Activated T-helper 1 cell treated with Interleukin-2 at 50 U/mL for 16 hours (primary cell): Measurements from ENCODE around the gene BACE2.

Experiments
- DNase-seq: peaks from one replicate; pipeline ENCODE4 v3.0.0-alpha.2; 2020; ENCODE audit warnings: low read depth

BACE2 gene

DNA sequence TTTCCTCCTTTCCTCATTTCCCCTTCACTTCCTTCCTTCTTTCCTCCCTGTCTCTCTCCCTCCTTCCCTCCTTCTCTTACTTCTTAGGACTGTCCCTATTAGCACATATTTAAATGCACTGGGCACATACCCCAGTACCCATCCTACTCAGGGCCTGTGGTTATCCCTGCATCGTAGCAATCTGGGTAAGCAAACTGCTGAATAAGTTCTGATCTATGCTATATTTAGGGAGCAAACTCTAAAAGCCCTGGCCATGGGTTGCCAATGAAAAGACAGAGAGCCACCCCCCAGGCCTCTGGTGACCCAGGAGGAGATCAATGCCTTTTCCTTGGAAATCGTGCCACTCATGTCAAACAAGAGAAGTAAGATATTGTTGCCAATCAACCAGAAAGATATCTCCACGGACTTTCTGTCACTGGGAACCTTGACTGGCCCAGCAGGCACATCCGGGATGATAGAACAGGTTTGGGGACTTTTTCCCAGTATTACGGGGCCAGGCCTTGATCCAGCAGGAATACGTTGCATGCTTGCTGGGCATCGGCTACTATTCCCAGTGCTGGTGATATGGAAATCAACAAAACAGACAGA, 154.0 kb downstream of the BACE2 start:
- DNase-seq, result no peak

DNA sequence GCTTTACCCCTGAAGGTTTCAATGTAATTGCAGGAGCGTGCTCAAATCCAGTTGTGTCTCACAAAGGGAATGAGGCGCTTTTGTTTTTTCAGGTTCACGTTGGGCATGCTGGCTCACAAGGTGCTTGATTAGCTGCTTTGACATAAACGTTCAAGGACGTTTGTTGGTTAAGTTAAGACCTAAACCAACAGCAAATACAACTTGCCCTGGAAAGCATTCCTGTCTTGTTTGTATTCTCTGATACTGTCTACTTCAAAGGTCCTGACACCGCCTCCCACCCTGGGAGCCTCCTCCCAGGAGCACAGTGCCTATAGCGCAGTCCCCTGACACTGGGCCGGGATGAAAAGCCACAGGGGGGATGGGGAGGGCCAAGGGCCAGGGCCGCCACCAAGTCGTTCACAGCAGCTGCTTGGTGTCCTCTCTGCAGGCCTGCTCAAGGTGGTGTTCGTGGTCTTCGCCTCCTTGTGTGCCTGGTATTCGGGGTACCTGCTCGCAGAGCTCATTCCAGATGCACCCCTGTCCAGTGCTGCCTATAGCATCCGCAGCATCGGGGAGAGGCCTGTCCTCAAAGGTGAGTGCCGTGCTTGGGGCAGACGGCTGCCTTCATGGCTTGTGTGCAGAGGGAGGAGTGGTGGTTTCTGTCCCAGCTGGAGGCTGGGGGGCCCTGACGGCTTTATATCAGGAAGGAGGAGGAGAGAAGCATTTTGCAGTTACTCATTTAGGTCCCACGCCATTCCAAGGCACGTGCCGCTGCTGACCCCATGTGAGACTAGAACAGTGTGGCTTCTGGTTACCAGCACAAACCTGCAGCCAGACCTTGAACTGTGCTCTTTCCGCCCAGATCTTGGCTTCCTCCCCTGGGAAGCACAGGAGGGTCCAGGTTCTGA, 154.8 kb downstream of the BACE2 start:
- DNase-seq, result no peak

DNA sequence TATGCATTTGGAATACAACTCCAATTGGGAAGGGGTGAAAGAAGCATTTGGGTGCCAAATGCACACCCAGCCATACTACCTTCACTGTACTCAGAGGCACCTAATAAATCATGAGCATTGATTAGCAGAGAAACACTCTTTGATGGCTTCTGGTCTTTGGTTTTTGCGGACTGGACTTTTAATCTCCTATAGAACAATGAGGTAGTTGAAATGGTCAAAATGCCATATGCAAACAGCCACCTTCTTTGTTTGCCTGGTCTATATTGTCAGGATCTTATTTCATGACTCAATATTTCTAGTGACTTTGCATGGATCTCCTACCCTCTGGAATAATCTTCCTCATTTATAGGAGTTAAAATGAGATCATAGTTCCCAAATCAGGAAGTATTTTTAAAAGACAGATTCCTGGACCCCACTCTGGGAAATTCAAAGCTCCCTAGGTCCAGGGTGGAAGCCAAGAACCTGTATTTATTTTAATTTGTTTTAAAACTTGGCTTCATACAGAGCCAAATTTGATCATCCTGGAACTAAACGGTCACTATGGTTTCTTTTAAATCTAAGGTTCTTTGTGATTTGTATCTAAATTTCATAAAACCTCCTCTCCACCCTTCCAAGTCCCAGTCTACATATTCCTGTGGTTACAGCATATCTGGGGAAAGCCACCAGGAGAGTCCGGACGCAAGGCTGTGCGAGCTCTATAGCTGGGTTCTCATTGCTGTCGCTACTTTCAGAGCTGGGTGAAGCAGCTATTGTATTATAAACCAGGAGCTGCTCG, 157.4 kb downstream of the BACE2 start:
- no peak for DNase-seq

DNA sequence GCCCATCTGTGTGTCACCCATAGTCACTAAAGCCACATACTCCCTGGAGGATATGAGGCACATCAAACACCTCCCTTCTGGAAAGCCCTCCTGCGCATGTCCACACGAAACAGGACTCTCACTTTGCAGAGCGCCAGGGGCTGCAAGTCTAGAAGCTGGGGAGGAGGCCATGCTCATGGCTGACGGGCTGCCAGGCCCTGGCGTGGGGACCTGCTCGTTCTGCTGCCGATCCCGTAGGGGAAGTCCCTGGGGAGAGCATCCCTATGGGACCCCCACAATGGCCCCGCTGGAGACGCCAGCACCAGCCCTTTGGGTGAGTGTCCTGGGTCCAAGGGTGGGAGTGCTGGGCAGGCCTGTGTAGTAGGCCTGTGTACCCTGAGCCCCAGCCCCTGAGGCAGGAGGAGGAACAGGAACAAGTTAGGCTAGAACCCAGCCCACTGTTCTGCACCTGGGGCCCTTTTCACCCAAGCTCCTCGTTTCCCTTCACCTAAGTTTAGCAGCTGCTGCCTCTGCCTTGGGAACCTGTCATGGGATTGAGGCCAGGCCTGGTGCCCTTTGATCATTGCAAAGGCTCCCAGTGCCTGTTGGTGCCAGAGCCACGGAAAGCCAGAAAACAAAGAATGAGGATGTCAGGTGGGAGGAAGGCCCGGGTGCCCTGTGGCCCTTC, 158.6 kb downstream of the BACE2 start:
- no peak for DNase-seq

DNA sequence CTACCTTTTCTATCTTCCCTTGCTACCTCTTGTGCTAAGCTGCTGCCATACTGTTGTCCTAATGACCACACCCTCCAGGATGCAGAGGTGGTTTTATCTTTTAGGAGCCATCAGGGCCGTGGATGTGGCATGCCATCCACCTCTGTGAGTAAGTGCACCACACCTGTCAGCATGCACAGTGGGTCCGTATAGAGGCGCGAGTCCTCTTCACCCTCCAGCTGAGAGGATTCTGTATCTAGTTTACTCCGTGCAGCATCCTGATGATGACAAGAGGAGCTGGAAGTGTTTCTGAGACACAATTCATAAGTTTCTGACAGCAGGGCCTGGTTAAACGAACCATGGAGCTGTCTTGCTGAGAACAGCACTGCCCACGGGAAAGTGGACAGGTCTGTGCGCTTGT, 159.8 kb downstream of the BACE2 start:
- DNase-seq, result no peak

DNA sequence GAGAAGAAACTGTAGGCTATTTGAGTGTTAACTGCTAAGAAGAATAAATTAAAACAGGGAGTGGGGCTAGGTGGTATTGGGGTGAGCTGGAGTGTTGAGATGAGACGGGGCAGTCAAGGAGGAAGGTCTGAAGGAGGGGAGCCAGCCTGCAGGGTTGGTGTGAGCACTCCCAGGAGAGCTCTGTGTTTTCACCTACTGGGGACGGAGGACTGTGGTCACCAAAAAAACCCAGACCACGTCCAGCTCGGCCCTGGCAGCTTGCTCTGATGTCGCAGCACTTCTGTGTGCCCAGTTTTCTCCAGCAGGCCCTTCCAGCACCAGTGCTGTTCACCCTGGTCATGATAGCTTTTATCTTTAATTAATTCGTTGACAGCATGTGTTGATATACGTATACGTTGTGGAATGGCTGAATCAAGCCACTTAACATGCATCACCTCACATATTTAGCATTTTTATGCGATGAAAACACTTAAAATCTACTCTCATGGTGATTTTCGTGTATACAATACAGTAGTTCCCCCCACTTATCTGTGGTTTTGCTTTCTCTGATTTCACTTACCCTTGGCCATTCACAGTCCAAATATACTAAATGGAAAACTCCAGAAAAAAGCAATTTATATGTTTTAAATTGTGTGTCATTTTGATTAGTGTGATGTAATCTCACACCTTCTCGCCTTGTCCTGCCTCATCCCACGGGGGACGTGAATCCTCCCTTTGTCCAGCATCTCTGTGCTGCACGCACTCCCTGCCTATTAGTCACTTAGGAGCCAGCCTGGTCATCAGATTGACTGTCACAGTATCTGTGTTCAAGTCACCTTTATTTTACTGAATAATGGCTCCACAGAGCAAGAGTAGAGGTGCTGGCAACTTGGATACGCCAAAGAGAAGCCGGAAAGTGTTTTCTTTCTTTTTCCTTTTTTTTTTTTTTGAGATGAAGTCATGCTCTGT, 161.0 kb downstream of the BACE2 start:
- DNase-seq, result no peak
